Right lobe of liver (tissue), 6 donors: ENCODE results near the gene MACROD2. TPM values are rescaled to one million over a fixed set of nuclear protein-coding genes. Genes with fewer than 3 reads are reported as not detected.

Source experiments
- ATAC-seq, 4 donors: fragments of 200-7000 bp; cut with Tn5 transposase; one replicate each; pipeline ENCODE4 v1.9.1; 2020; ENCODE audit warnings: mild to moderate bottlenecking in 4 of 4, moderate library complexity in 4 of 4
- DNase-seq, 3 donors: peaks; one replicate each; pipeline ENCODE4 v3.0.0-alpha.2; 2020
- H3K27ac ChIP-seq, 3 donors: fragments of 200-600 bp; one replicate each; pipeline ENCODE4 v1.8.0; 2022
- H3K27me3 ChIP-seq, 2 donors: fragments of 200-600 bp; one replicate each; pipeline ENCODE4 v1.8.0; 2022
- H3K36me3 ChIP-seq, 4 donors: fragments of 200-600 bp; sonication (generic) in 1 of 4; one replicate each; pipeline versions ENCODE4 v1.5.1 to v1.8.0; 2017 to 2022; ENCODE audit warnings: control low read depth in 1 of 4
- H3K4me1 ChIP-seq, 4 donors: fragments of 200-600 bp; sonication (generic) in 1 of 4; one replicate each; pipeline versions ENCODE4 v1.5.1 to v1.8.0; 2017 to 2022; ENCODE audit warnings: control low read depth in 1 of 4
- H3K4me3 ChIP-seq, 3 donors: fragments of 200-600 bp; one replicate each; pipeline ENCODE4 v1.8.0; 2022
- H3K9me3 ChIP-seq, 4 donors: fragments of 200-600 bp; sonication (generic) in 1 of 4; one replicate each; pipeline versions ENCODE4 v1.5.1 to v1.8.0; 2017 to 2022; ENCODE audit warnings: control low read depth in 1 of 4
- POLR2A ChIP-seq: fragments of 450-650 bp; IDR thresholded peaks from one replicate; pipeline ENCODE4 v1.6.1; 2017; ENCODE audit warnings: antibody characterized with exemption, mild to moderate bottlenecking
- WGBS: methylation state at CpG from one replicate; pipeline ENCODE4 v1.1.6; 2018; ENCODE audit warnings: low coverage, low lambda C conversion rate; ENCODE audit not compliant: insufficient coverage; ENCODE audit errors: missing lambda C conversion rate; 5-methylcytosine and 5-hydroxymethylcytosine counted together
- intact Hi-C, 2 donors: fragments of 100-400 bp; cut with DNase I; formaldehyde crosslinking; loops; one replicate each; pipeline versions ENCODE4 v1.11.2 to v1.14.1; 2022
- total RNA-seq, 6 experiments: library from RNA; depleted of rRNA in 2 of 6; stranded (reverse); fragments of >200 nt in 2 of 6; fragmentation: NEBNext Ultra II Directional in 3 of 6; extraction: Animal tissue kit (Norgen Biotek cat#: 25700) in 3 of 6; gene quantifications; one replicate each; pipeline versions ENCODE4 v1.1.0 to v1.2.4, GENCODE V29; 2016 to 2023
- TF ChIP-seq, protein P1 (sequence below), 4 donors: fragments of 200-600 bp in 3 of 4; fragments of 450-650 bp in 1 of 4; IDR thresholded peaks; one replicate each; pipeline versions ENCODE4 v1.5.1 to v1.8.0; 2016 to 2022; ENCODE audit warnings: antibody characterized with exemption in 4 of 4, mild to moderate bottlenecking in 2 of 4
- donor health status: DM: no; HTN: yes; CAD: no.
- donor health status: DM: no; HTN: no; CAD: no.
- donor health status: DM: no; HTN: no; CAD: no.
- donor health status: DM: no; HTN: yes; CAD: no.
- donor health status: DM: no; HTN: yes; CAD: no.

MACROD2 gene
- total RNA-seq, 6 experiments from 2014 or later: 1.2 to 5.5 (median 3.3) TPM

DNA sequence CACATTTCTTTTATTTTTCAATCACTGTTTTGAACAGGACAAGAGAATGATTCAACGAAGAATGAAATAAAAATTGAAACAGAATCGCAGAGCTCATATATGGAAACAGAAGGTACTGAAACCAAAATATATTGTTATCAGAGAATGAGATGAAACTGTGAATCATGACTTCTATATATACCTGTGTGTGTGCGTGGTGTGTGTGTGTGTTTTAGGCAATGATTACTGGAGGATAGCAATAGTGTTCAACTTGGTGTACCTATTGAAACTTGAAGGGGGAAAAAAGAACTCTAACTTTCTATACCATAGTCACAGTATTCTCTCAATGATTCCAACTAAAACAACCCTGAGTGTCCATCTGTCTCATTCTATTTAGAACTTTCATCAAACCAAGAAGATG is 1991.4 kb downstream of the MACROD2 start:
- no peak overlapping the region for H3K27ac ChIP-seq
- no peaks in the 10 kb centered on the region for H3K9me3 ChIP-seq
- WGBS: 71% methylated on average over 3 of the region's 3 CpGs
- DNase-seq (no peak), ATAC-seq (no peak)
- intact Hi-C loops: no loop called here
- no peaks in the 10 kb centered on the region for H3K4me1 ChIP-seq
- H3K27me3 ChIP-seq: no peaks in the 10 kb centered on the region
- TF ChIP-seq POLR2A: no peak
- TF ChIP-seq, protein P1, sequence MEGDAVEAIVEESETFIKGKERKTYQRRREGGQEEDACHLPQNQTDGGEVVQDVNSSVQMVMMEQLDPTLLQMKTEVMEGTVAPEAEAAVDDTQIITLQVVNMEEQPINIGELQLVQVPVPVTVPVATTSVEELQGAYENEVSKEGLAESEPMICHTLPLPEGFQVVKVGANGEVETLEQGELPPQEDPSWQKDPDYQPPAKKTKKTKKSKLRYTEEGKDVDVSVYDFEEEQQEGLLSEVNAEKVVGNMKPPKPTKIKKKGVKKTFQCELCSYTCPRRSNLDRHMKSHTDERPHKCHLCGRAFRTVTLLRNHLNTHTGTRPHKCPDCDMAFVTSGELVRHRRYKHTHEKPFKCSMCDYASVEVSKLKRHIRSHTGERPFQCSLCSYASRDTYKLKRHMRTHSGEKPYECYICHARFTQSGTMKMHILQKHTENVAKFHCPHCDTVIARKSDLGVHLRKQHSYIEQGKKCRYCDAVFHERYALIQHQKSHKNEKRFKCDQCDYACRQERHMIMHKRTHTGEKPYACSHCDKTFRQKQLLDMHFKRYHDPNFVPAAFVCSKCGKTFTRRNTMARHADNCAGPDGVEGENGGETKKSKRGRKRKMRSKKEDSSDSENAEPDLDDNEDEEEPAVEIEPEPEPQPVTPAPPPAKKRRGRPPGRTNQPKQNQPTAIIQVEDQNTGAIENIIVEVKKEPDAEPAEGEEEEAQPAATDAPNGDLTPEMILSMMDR (IDR thresholded peaks at IDR 0.05): no peak
- H3K4me3 ChIP-seq: no peak overlapping the region
- H3K36me3 ChIP-seq: no peaks in the 10 kb centered on the region

DNA sequence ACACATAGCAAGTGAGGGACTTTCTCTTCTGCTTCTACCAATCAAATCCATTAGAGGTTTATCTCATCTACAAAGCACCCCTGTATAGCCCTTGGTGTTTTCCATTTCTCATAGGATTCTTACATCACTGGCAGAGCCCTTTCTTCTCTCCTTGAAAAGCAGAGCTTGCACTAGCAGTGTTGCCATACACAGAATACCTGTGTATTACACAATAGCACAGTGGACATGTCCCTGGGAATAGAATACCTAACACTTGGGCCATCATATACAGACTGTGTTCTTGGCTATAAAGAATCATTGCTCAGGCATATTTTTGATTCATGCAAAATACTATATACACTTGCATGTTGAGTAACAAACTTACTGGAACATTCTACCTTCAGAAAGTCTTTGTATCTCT is 1996.0 kb downstream of the MACROD2 start:
- TF ChIP-seq, protein P1 (IDR thresholded peaks at IDR 0.05): no peak
- no peak for TF ChIP-seq POLR2A
- intact Hi-C loops: no loop called here
- no peak for ATAC-seq
- Histone ChIP-seq H3K27ac (no peak overlapping the region), H3K36me3 (no peaks in the 10 kb centered on the region), H3K4me1 (peaks cover 0 to 3% (median 0%) of the 10 kb centered on the region in 4 donors), H3K9me3 (peaks cover 0 to under 1% (median 0%) of the 10 kb centered on the region in 4 donors), H3K4me3 (no peak overlapping the region), H3K27me3 (no peaks in the 10 kb centered on the region)
- DNase-seq: no peak

DNA sequence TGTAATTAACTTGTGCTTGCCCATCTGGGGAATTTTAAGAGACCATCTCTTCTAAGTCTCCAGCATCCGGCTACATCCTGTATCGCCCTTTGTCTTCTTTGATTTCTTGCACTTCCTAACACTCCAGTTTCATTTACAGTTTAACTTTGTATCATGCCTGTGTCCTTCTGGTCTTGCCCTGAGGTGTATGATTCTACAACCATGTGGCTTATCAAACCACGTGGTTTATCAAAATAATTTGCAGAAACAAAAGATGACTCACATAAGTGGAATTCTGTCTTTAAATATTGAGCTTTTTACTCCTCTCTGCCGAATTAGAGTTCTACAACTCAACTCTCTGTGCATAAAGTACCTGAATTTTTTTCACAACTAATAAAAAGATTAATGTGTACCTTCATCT is 1997.2 kb downstream of the MACROD2 start:
- Histone ChIP-seq H3K4me3 (no peak overlapping the region), H3K27me3 (no peaks in the 10 kb centered on the region), H3K4me1 (peaks cover 0 to 3% (median 0%) of the 10 kb centered on the region in 4 donors), H3K9me3 (peaks cover 0 to 7% (median 2%) of the 10 kb centered on the region in 4 donors), H3K27ac (no peak overlapping the region), H3K36me3 (no peaks in the 10 kb centered on the region)
- WGBS: 68% methylated on average over 4 of the region's 4 CpGs
- TF ChIP-seq, protein P1 (IDR thresholded peaks at IDR 0.05): no peak
- TF ChIP-seq POLR2A: no peak
- ATAC-seq (no peak), DNase-seq (no peak)
- intact Hi-C loops: no loop called here

DNA sequence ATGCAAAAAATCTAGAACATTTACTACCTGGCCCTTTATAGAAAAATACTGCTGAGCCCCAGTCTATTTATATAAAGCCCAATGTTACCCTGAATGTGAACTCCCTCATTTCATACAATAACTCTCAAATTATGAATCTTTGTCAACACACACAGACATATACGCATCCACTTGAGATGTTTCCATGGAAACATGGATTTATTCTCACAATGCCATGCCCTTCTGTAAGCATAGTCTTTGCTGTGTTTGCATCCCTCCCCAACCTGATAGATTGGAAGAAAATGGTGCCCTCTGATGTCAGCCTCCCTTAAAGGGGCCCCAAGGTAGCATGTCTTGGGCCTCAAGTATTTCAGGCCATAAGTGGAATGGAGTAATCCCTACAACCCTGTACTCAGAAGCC is 2004.8 kb downstream of the MACROD2 start:
- ATAC-seq: no peak
- 86% methylated on average over 1 of the region's 1 CpG for WGBS
- TF ChIP-seq, protein P1 (IDR thresholded peaks at IDR 0.05): no peak
- no peak for TF ChIP-seq POLR2A
- Histone ChIP-seq H3K9me3 (peaks cover 0 to 7% (median 4%) of the 10 kb centered on the region in 4 donors), H3K4me3 (no peak overlapping the region), H3K4me1 (no peaks in the 10 kb centered on the region), H3K36me3 (no peaks in the 10 kb centered on the region), H3K27ac (no peak overlapping the region), H3K27me3 (no peaks in the 10 kb centered on the region)
- DNase-seq: no peak
- intact Hi-C loops: no loop called here

DNA sequence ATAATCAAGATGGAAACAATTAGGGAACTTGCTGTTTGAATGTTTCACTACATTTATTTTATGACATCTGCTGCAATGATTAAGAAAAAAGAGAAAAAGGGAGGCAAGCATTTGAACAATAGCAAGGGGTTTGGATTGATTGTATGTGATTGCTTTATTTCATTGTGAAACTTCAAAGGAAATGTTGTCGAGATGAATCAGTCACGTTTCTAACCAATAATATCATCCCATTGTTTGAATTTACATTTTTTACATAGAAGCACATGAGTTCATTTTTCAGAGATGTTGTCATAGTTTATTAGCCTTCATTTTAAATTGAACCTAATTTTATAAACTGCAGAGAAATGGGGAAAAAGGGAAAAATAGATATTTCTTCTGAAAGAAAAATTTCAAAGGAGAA is 2006.0 kb downstream of the MACROD2 start:
- intact Hi-C loops: no loop called here
- no peak for DNase-seq
- peaks cover 0 to 7% (median 3%) of the 10 kb centered on the region in 4 donors for H3K9me3 ChIP-seq

More for the DNA sequence above, 2006.0 kb downstream of the MACROD2 start:
- H3K36me3 ChIP-seq: no peaks in the 10 kb centered on the region
- WGBS: 68% methylated on average over 2 of the region's 2 CpGs
- H3K27me3 ChIP-seq: no peaks in the 10 kb centered on the region
- H3K4me3 ChIP-seq: no peak overlapping the region
- no peaks in the 10 kb centered on the region for H3K4me1 ChIP-seq
- TF ChIP-seq, protein P1 (IDR thresholded peaks at IDR 0.05): no peak
- no peak for TF ChIP-seq POLR2A
- no peak overlapping the region for H3K27ac ChIP-seq
- no peak for ATAC-seq
